GM18526 (cell line): ENCODE results near the gene C5orf15.

Experiments used
- POLR2A ChIP-seq: IDR thresholded peaks from 3 replicates; pipeline ENCODE4 v1.6.1; 2011; ENCODE audit not compliant: insufficient read length; ENCODE audit errors: extremely low read depth

C5orf15 gene

DNA sequence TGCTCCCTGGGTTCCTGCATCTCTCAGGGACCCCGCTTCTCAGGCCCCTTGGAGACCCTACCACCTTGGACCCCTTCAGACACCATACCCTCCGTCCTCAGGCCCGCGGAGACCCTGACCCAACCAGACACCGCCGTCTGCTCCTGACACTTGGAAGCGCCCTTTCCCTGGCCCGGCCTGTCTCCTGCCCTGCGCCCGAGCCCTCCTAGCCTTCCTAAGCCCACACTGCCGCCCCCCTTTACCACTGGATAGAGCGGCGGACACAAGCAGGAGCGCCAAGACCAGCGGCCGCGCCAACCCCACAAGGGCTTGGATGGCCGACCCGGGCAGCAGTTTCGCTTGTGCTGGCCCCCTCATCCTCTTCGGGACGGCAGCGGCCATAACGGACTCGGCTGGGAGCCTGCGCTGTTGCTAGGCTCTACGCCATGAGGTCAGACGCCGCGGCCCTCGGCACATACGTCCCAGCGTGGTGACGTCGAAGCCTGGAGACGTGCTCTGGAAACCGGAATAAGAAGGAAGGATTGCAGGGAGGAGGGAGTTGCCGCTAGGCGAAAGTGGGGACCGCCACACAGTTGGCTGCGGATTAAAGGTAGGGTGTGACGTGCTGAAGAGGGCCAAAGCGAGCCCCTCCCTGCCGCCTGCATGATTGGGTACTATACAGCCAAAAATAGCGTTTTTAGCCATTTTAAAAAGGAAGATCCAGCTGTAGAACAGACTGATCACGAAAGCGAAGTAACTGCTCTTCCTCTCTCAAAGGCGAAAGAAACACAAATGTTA lies at the start of gene C5orf15:
Gene C5orf15 (minus strand): TSS at position 422 of the 777 bp plus-strand sequence. CDS start 41 bp downstream, at position 381.
- TF ChIP-seq POLR2A, result peak; percentile 81

DNA sequence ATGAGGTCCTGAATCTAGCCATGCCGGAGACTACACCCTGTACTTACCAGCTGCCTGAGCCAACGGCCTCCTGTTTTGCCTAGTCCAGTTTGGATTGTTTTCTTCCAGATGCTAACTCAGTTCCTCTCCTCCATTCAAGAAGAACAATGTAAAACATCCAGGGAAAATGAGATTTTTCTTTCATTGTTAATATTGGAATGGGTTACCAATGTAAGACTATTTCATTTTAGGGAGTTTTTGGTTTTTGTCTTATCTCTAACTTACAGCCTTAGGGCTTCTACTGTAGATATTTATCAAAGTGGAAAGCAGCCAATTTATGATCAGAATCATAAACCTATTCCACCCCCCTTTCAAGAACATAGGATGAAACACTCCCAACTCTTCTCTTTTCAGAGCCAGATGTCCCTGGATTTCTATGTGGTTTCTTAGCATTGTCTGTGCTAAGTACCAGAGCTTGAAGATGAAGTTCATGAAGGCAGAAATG lies 39.9 kb upstream of the C5orf15 start:
- no peak for TF ChIP-seq POLR2A

DNA sequence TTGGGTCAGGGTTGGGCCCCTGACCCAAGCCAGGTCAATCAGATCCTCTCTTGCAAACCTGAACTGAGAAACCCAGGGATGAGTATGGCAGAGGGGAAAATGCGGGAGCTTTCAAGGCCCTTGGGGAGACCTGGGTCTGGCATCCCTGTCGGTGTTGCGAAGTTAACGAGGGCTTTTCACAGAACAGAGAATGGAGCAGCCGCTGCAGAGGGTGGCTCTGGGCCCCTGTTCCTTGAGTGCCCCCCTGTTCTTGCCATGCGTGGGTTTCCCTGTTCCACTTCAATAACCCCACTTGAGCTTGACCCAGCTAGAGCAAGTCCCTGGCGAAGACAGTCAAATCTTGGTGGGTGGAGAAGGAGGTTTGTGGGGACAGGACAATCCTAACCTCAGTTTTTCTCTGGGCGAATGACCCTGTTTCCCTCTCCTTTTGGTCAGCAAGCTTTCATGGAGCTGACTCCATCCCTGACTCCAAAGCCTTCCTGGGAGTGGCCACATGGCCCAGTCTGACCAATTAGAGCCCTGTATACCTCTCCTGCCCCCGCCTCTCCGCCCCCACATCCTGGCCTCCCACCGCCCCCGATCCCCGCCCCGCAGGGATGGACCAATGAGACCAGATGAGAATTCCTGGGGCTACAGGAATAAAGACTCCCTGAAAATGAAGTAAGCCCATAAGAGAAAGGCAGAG lies 39.3 kb upstream of the C5orf15 start:
- no peak for TF ChIP-seq POLR2A

DNA sequence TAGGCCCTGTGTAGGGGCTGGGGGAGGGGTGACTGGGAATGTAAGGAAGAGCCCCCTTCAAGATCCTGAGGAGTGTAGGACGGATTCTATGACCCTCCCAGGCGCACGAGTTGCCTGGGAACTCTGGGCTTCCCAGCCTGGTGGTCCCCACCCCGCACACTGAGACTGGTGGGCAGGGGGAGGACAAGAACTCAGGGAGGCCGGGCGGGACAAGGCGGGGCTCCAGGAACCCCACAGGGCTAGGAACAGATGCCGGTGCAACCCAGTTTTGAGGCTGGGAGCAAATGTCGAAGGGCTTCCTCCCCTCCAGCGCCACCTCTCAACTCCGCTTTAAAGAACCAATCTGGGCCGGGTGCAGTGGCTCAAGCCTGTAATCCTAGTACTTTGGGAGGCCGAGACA lies 37.7 kb upstream of the C5orf15 start:
- TF ChIP-seq POLR2A, result no peak

DNA sequence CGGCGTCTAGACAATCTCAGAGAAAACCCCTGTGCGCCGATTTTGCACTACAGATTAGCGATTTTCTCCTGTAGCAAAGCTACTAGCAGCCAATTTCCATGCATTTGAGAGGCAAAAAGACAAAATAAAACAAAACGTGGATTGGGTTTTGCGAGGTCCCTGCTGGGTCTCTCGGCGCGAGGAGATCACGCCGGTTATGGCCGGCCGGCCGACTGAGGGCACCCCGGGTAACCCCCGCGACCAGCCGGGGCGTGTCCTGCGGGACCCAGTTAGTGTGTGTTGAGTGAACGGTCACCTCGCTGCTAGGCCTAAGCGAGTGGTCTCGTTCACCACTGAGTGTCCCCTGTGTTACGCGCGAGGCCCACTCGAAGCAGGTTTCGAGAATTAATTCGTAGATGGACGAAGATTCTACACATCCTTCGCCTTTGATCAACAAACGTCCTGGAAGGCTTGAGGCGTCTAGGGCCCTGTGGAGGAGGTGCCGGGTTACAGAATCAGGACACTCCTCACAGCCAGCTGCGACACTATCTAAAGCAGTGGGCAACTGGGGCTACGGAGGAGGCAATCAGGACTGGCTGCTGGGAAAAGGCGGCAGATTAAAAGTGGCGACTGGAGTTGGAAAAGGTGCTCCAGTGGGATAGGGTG lies 37.1 kb upstream of the C5orf15 start:
- TF ChIP-seq POLR2A, result peak; percentile 16

DNA sequence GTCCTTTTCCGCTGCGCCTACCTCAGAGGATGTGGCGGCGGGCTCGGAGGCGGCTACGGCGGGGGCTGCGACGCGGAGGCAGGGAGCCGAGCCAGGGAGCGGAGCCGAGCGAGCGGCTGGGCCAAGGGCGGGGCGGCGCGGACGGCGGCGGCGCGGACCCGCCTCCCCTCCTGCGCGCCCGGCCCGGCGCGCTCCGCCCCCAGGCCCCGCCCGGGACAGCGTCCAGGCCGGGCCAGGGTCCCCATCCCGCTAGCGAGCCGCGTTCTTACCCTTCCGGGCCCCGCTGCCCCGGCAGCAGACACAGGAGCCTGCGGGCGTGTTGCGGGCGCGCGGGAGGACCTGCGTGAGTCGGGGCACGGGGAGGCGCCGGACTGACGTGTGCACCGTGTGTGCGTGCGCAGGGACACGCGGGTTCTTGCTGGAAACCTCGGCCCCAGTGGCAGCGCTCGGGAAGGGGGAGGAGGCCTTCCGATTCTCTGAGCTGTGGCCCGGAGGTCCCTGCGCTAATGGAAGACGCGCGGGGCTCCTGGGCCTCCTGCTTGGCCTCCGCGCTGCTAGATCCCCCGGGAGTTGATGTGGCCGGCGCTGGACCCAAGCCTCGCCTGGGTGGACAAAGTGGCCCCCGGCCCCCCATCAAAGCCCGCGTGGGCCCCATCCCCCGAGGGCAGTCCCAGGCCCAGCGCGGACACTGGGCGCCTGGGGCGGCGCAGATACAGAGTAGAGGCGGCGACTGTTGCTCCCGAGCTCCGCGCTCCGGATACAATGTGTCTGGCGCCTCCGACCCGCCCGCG lies 36.4 kb upstream of the C5orf15 start, which contains the start of gene VDAC1:
Gene VDAC1 (minus strand): TSS at position 350 of the 791 bp plus-strand sequence. CDS start 11,963 bp downstream, outside the sequence.
- peak; percentile 56 for TF ChIP-seq POLR2A

DNA sequence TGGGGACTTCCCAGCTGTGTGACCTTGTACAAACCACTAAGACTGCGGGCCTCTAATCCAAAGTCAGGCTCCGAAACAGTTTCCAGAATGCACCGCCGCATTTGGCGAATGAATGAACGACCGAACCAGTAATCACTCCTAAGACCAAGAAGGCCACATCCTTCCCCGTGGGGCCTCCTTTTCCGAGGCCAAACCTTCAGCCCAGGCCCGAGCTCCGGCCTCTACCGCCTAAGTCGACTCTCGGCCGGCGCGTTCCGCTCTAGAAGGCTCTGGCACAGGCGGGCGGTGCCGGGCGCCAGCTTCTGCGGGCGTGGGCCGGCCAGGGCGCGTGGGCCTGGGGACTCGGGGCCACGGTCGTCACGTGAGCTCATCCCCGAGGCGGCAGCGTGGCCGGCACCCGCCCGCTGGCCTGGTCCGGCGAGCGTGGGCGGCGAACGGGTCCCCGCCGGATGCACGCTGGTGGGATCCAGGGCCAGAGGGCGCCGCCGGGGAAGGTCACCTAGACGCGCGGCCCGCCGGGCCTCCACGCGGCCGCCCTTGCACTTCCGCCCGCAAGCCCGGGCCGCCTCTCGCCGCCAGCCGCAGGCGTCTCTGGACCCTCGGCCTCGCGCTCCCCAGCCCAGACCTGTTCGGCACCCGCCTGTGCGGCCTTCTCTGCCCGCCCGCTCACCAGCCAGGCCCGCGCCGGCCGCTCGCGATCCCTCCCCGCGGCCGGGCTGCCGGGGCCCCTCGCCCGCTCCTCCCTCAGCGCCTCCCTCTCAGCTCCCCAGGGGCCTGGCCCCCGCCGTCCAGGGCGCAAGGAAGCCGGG lies 35.6 kb upstream of the C5orf15 start:
- no peak for TF ChIP-seq POLR2A

DNA sequence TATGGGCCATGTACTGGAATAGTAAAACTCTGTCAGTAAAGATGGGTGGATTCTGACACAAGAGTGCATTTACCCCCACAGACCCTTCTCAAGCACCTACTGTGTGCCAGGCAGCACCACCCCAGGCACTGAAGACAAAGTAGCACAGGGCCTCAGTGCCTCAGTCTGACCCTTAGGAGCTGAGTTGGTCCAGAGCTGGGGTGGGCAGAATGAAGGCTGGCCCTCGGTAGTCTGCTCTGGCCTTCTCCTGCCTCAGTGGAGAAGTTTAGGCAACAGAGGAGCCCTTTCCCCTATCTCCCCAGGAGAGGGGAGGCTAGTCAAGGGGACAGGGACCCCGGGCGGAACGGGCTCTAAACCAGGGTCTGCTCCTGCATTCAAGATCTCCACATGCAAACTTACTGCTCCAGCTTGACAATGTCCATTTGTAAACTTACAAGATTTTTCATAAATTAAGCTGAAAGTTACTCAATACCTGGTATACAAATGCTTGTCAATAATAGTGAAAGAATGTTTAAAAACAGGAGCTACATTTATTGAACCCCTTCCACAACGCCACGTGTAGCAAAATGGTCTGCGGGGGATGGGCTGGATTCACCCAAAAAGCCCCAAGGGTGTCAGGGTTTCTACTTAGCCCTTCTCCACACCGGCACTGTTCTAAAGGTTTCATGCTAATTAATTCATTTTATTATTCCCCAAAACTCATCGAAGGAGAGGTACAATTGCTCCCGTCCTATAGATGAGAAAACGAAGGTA lies 34.8 kb upstream of the C5orf15 start:
- TF ChIP-seq POLR2A, result no peak

DNA sequence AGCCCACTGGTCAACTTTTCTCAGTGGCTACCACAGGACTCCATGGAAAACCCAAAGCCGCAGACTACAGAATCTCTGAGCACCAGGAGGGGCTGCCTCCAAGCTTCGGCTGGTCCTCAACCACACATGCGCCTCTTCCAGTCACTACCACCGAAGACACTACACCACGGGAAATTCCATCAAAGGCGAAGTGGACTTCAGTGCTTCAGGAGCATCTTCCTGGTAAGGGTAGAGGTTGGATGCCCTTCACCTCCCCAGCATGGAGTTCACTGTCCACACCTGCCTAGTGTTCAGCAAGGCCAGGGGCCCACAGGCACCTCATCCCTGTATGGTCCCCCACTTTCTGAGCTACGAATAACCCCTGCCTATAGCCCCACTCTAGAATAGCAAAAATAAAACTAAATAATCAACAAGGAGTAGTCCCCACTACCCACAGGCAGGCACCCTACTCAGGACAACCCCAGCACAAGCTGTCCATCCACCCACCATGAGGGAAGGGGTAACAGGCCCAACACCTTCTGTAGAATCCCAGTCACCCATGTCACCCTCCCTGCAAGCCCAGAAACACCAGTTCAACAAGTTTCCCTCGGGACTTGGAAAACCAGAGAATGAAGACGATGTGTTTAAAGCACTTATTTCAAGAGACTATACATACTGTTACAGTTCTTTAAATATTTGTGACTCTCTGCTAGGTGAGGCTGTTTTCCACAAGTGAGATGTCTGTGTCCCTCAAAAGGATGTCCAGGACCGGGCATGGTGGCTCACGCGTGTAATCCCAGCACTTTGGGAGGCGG lies 33.7 kb upstream of the C5orf15 start:
- TF ChIP-seq POLR2A, result no peak

DNA sequence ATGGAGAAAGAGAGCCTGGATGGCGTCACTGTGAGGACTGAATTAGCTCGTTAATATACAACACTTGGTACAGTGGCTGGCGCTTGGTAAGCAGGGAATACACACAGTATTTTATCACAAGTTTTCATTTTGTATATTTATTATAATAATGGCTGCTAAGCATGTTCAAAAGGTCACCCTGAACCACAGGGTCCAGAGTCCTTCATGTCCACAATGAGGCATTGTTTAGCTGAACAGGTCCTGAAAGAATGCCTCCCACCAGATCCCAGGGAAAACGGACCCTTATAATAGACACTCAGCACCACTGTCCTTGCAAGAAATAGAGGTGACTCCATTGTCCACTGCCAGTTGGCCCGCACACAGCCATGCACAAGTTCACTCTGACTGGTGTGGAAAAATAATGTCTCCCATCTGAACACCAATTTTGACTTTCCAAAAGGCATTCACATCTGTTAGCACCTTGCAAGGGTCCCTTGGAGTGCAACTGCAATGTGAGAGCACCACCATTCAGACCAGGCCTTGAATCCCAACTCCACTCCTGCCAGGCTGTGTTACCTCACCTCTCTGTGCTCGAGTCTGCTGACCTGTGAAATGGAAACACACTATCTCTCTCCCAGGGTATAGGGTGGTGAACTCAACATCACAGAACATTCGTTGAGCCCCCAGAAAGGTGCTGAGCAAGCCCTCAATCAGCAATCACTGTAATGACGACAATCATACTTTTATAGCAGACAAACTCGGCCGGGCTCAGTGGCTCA lies 32.5 kb upstream of the C5orf15 start:
- TF ChIP-seq POLR2A, result no peak

DNA sequence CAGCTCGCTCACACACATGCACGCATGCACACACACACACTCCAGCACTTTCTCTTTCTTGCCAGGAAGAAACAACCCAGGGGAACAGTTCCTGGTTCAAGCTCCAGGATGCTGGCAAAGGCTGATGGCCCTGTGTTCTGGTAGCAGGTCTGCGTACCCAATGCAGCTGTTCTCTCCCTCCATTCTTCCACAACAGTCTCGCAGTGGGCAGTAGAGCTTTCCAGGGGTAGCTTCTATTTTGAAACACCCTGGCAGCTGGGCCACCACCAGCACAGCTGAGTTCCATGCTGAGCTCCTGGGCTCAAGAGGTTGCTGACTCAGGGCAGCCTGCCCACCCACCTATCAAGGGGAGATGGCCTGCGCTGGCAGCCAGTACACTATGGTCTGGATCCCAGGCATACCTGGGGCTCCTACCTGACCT lies 31.7 kb upstream of the C5orf15 start:
- no peak for TF ChIP-seq POLR2A

DNA sequence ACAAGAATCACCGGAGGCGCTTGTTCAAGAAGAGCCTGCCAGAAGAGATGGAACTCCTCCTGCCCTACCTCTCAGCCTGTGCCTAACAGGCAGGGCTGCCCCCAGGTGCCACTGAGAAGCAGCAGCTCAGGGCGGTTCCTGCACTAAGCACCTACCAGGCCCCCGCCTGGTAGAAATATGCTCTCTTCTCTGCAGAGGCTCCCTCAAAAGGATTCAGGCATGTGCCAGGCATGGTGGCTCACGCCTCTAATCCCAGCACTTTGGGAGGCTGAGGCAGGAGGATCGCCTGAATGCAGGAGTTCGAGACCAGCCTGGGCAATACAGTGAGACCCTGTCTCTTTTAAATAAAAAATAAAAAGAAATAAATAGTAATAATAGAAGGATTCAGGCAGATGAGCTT lies 30.4 kb upstream of the C5orf15 start:
- TF ChIP-seq POLR2A, result no peak
